C4-2B (cell line): ENCODE measurements around the gene PARL.

Experiments used
- H3K27ac ChIP-seq: fragments of 450-650 bp; 2 replicates; pipeline ENCODE4 v1.5.1; 2017
- ZFX ChIP-seq: fragments of 450-650 bp; IDR thresholded peaks from 2 replicates; pipeline ENCODE4 v1.6.1; 2017
- TF ChIP-seq, protein P1 (sequence below): fragments of 450-650 bp; conservative IDR thresholded peaks from 2 replicates; pipeline ENCODE4 v1.5.1; 2017; ENCODE audit warnings: mild to moderate bottlenecking

Gene PARL

DNA sequence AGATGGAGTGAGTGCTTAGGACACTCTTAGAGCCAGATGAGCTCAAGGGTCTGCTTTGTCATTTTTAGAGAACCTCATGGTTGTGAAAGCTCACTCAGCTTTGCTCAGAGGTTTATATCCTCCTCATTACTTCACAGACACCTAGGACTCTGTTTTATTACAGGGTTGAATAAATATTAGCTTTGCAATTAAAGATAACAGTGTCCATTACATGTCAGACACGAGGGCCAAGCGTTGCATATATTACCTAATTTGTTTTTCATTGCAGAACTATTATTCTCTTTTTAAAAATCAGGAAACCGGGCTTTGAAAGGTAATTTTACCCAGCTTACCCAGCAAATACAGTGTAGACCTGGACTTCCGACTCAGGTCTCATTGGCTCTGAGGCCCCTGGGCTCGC, 75.4 kb downstream of the PARL start:
- TF ChIP-seq ZFX = no peak
- TF ChIP-seq, protein P1, sequence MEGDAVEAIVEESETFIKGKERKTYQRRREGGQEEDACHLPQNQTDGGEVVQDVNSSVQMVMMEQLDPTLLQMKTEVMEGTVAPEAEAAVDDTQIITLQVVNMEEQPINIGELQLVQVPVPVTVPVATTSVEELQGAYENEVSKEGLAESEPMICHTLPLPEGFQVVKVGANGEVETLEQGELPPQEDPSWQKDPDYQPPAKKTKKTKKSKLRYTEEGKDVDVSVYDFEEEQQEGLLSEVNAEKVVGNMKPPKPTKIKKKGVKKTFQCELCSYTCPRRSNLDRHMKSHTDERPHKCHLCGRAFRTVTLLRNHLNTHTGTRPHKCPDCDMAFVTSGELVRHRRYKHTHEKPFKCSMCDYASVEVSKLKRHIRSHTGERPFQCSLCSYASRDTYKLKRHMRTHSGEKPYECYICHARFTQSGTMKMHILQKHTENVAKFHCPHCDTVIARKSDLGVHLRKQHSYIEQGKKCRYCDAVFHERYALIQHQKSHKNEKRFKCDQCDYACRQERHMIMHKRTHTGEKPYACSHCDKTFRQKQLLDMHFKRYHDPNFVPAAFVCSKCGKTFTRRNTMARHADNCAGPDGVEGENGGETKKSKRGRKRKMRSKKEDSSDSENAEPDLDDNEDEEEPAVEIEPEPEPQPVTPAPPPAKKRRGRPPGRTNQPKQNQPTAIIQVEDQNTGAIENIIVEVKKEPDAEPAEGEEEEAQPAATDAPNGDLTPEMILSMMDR = no peak
- H3K27ac ChIP-seq = no peak overlapping the region

- TF ChIP-seq, protein P1 = no peak
- TF ChIP-seq ZFX = no peak
- no peak overlapping the region for H3K27ac ChIP-seq
Measured at GRCh38 chr3:183808355-183808754, 76.3 kb downstream of the PARL start.

DNA sequence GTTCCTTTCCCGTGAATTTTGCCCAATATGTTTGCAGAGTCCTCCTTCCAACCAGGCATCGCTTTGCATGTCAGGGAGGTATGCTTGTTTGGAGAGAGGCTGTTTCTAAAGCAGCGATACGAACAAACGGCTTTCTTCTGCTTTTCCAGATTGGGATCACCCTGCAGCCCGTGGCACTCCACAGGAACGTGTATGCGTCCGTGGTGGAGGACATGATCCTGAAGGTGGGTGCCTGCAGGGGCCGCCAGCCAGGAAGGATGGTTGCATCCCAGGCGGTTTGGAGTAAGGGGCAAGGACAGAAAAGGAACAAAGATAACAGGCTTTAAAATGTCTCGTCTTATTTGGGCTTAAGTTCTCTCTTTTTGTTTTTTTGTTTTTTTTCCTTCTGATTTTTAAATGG, 76.8 kb downstream of the PARL start:
- no peak for TF ChIP-seq ZFX
- no peak overlapping the region for H3K27ac ChIP-seq

DNA sequence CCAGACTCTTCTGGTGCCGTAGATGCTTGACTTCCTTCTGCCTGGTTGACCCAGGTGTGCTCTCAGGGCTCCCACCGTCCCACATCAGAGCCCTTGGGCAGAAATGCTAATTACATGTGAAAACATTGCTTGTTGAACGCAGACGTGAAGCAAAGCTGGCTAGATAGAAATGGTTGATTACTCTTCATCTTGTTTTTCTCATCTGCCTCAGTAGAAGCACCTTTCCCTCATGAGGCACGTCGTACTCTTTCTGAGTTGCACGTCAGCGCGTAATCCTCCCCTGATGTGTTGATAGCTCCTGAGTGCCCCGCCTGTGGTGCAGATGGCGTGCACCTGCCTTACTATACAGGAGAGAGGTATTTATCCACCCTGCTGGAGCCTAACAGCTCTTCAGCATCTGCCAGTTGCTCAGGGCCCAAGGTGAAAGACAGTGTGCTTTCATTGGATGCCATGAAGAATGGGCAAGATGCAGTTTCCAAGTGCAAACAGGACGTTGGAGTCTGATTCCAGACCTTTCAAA, 77.4 kb downstream of the PARL start:
- H3K27ac ChIP-seq = no peak overlapping the region

GRCh38 chr3:183802989-183803388, 81.7 kb downstream of the PARL start:
- TF ChIP-seq ZFX = no peak
- TF ChIP-seq, protein P1 = no peak
- no peak overlapping the region for H3K27ac ChIP-seq

More for the DNA sequence above, 77.4 kb downstream of the PARL start:
- TF ChIP-seq, protein P1 = no peak
- no peak for TF ChIP-seq ZFX

DNA sequence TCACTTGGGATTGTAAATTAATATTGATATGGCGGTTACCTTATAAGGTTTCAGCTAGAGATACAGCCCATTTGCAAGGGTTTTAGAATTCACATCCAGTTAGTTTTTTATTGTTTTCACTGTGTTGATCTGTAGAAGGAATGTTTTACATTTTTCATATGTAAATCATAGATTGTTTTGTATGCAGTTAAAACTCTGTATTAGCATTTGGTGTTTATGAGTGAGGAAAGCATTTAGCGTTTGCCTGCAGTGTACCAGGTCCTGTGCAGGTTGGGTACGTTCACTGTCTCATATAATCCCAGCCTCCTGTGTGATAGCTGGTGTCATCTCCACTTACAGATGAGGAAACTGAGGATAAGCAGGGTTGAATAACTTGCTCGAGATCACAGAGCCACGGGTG, 83.1 kb downstream of the PARL start:
- TF ChIP-seq, protein P1 = no peak
- TF ChIP-seq ZFX = no peak
- H3K27ac ChIP-seq = no peak overlapping the region

DNA sequence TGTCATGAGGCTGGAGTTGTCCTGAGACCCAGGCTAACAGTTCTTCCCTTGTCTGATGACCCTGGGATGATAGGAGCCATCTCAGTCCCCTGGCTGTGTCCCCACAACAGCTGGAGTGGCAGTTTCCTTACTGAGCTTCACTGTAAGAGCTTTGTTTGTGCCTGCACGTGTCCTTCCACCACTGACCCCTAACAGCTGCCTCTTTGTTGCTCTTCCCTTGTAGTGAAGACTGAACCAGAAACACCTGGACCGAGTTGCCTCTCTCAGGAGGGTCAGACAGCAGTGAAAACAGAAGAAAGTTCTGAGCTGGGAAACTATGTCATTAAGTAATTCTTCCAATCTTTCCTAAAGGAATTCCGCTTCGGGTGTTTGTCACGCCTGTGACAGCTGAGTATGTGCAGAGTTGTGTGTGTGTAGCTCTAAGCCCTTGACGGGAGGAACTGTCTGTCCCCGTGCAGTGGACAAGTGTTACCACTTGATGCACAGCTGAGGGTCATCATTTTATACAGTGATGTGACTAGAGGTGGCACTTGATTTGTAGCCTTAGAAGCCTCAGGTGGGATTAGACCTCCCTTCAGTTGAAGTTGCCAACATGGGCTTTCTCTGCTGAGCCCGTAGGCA, 84.3 kb downstream of the PARL start:
- no peak overlapping the region for H3K27ac ChIP-seq
- no peak for TF ChIP-seq ZFX
- TF ChIP-seq, protein P1 = no peak

GRCh38 chr3:183799461-183799860, 85.2 kb downstream of the PARL start:
- no peak overlapping the region for H3K27ac ChIP-seq
- TF ChIP-seq ZFX = no peak
- TF ChIP-seq, protein P1 = no peak
